ENCODE measurements around the gene SDHB. TPM values are rescaled to one million over a fixed set of nuclear protein-coding genes. Genes with fewer than 3 reads are reported as not detected.

Gene SDHB
- polyA plus RNA-seq, 1 donor (not counting 4 experiments of a cell fraction or from before 2014, with no cell fraction given): 228 TPM

- dilution Hi-C loops (cut with MboI; ENCODE audit: extremely low pct_ligation_motif_present, low sequenced_read_pairs): no loop called here
- peaks cover 14 to 16% of the 10 kb centered on the region in 2 experiments for H3K36me3 ChIP-seq (ENCODE audit: control insufficient read depth in 2 of 2, extremely low read depth in 1 of 2, insufficient read depth in 2 of 2, low read length in 2 of 2)
- FAIRE-seq (no peak), DNase-seq (ENCODE audit: low read depth, low spot score) (no peak)
- H3K4me1 ChIP-seq (ENCODE audit: control insufficient read depth, extremely low read depth, insufficient read depth, low read length): peaks cover 25% of the 10 kb centered on the region
- no peaks in the 10 kb centered on the region for H3K9me1 ChIP-seq (ENCODE audit: control insufficient read depth, extremely low read depth, insufficient read depth, low read length)
- H3K9me3 ChIP-seq (ENCODE audit: control insufficient read depth, low read depth, low read length): no peaks in the 10 kb centered on the region
- H3K4me3 ChIP-seq (ENCODE audit: control insufficient read depth in 2 of 3, extremely low read depth in 1 of 3, insufficient read depth in 2 of 3, low read depth in 1 of 3, low read length in 3 of 3): no peak overlapping the region
- no peaks in the 10 kb centered on the region for H3K27me3 ChIP-seq (ENCODE audit: control insufficient read depth, extremely low read depth, insufficient read depth, low read length)
- H4K20me1 ChIP-seq (ENCODE audit: control insufficient read depth, extremely low read depth, insufficient read depth, low read length): no peaks in the 10 kb centered on the region
- H3K79me2 ChIP-seq (ENCODE audit: control insufficient read depth, insufficient read depth, low read length): no peaks in the 10 kb centered on the region
- no peak overlapping the region for H3K4me2 ChIP-seq (ENCODE audit: control insufficient read depth, extremely low read depth, insufficient read depth, low read depth, low read length)
- no peak overlapping the region for H2AFZ ChIP-seq (ENCODE audit: control insufficient read depth, low read length)
- H3K9ac ChIP-seq (ENCODE audit: control insufficient read depth, extremely low read depth, insufficient read depth, low read length): no peak overlapping the region
- no peak overlapping the region for H3K27ac ChIP-seq (ENCODE audit: control insufficient read depth, insufficient read depth, low read length)
- TF ChIP-seq, protein P1, sequence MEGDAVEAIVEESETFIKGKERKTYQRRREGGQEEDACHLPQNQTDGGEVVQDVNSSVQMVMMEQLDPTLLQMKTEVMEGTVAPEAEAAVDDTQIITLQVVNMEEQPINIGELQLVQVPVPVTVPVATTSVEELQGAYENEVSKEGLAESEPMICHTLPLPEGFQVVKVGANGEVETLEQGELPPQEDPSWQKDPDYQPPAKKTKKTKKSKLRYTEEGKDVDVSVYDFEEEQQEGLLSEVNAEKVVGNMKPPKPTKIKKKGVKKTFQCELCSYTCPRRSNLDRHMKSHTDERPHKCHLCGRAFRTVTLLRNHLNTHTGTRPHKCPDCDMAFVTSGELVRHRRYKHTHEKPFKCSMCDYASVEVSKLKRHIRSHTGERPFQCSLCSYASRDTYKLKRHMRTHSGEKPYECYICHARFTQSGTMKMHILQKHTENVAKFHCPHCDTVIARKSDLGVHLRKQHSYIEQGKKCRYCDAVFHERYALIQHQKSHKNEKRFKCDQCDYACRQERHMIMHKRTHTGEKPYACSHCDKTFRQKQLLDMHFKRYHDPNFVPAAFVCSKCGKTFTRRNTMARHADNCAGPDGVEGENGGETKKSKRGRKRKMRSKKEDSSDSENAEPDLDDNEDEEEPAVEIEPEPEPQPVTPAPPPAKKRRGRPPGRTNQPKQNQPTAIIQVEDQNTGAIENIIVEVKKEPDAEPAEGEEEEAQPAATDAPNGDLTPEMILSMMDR (optimal IDR thresholded peaks at IDR 0.05 in 1 of 3, IDR thresholded peaks at IDR 0.05 in 1 of 3, conservative IDR thresholded peaks at IDR 0.05 in 1 of 3; ENCODE audit: extremely low read depth in 1 of 3, insufficient read depth in 2 of 3, low read length in 3 of 3): no peak
- no peak for TF ChIP-seq EZH2 (IDR thresholded peaks at IDR 0.05; ENCODE audit: low read length)
These were observed 67.7 kb downstream of the SDHB start for GRCh38 chr1:16986113-16986512.

DNA sequence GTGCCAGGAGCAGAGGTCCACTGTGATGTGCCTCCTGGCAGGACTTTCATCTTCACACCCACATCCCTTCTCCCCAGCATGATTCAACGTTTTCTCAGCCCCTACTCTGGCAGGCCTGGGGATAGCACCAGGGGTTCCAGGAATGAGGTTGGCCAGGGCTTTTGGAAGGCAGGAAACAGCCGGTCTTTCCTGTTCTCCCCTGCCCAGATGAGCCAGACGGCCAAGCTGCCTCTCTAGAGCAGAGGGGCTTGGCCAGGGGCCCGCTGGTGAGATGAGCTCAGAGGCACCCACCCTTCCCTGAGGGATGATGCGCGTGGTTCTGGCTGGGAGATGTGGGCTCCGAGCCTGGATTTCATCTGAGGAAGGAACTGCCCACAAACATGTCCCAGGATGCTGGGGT lies 69.1 kb downstream of the SDHB start:
- Histone ChIP-seq H4K20me1 (ENCODE audit: control insufficient read depth, extremely low read depth, insufficient read depth, low read length) (no peaks in the 10 kb centered on the region), H2AFZ (ENCODE audit: control insufficient read depth, low read length) (no peak overlapping the region), H3K9me3 (ENCODE audit: control insufficient read depth, low read depth, low read length) (no peaks in the 10 kb centered on the region), H3K27ac (ENCODE audit: control insufficient read depth, insufficient read depth, low read length) (peak overlapping the region; percentile 54), H3K4me1 (ENCODE audit: control insufficient read depth, extremely low read depth, insufficient read depth, low read length) (peaks cover 28% of the 10 kb centered on the region), H3K4me2 (ENCODE audit: control insufficient read depth, extremely low read depth, insufficient read depth, low read depth, low read length) (peak overlapping the region; percentile 39), H3K36me3 (ENCODE audit: control insufficient read depth in 2 of 2, extremely low read depth in 1 of 2, insufficient read depth in 2 of 2, low read length in 2 of 2) (peaks cover 12 to 16% of the 10 kb centered on the region in 2 experiments), H3K79me2 (ENCODE audit: control insufficient read depth, insufficient read depth, low read length) (peaks cover under 1% of the 10 kb centered on the region), H3K27me3 (ENCODE audit: control insufficient read depth, extremely low read depth, insufficient read depth, low read length) (no peaks in the 10 kb centered on the region), H3K9ac (ENCODE audit: control insufficient read depth, extremely low read depth, insufficient read depth, low read length) (peak overlapping the region; percentile 30), H3K4me3 (ENCODE audit: control insufficient read depth in 2 of 3, extremely low read depth in 1 of 3, insufficient read depth in 2 of 3, low read depth in 1 of 3, low read length in 3 of 3) (no peak overlapping the region), H3K9me1 (ENCODE audit: control insufficient read depth, extremely low read depth, insufficient read depth, low read length) (no peaks in the 10 kb centered on the region)
- dilution Hi-C loops (cut with MboI; ENCODE audit: extremely low pct_ligation_motif_present, low sequenced_read_pairs): no loop called here
- no peak for TF ChIP-seq EZH2 (IDR thresholded peaks at IDR 0.05; ENCODE audit: low read length)
- TF ChIP-seq, protein P1 (optimal IDR thresholded peaks at IDR 0.05 in 1 of 3, IDR thresholded peaks at IDR 0.05 in 1 of 3, conservative IDR thresholded peaks at IDR 0.05 in 1 of 3; ENCODE audit: extremely low read depth in 1 of 3, insufficient read depth in 2 of 3, low read length in 3 of 3): no peak
- FAIRE-seq (peak; percentile 96), DNase-seq (ENCODE audit: low read depth, low spot score) (peak; percentile 56)

Measured in keratinocyte (primary cell).